NCI-H446 (cell line): Measurements from ENCODE around the gene CHKB.
A peak's percentile ranks its signal among the peaks of the same experiment; 100 is the strongest.

Experiments used
- DNase-seq, 2 experiments: peaks; one replicate each; lab custom pipeline; 2025; lab: John Stamatoyannopoulos, UW

CHKB gene

GRCh38 chr22:50573491-50574382 is 8.9 kb downstream of the CHKB start:
- DNase-seq, result no peak

- no peak for DNase-seq
Measured at GRCh38 chr22:50572965-50573364, 9.7 kb downstream of the CHKB start.

DNA sequence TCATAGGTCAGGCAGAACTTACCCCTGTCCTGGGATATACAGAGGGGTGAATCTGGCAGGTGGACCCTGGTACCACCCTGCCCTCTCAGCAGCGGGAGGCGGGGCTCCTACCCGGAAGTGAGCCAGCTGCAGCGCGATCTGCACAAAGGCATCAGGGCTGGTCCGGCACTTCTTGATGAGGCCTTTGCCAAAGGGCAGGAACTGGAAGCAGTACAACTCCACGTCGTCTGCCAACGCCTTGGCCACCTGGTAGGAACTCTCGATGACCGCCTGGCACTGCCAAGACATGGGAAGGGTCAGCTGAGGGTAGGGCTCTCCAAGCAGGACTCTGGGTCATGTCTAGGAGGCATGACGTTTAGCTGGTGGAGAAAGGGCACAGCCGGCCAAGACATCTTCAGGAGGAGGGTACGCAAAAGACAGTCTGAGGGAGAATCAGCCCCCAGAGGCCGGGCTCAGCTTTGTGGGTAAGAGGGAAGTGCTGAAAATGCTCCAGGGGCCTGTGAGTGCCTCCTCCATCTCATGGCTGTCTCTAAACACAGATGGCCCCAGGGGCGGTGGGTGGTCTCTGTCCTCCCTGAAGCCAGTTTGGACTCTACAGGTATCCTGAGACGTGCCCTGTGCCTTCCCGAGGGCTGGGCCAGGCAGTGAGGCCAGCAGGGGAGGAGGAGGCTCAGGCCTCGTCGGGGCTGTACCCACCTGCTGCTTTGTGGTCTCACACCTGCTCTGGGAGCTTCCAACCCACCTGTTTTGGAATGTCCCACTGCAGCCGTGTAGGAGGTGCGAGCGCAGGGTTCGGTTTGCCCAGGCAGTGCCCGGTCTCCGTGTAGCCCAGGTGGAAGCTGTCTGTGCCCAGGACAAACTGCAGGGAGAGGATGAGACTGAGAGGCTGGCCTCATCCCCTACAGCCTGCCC is 11.1 kb downstream of the CHKB start:
- no peak for DNase-seq

- DNase-seq, result no peak
Measured at GRCh38 chr22:50570861-50571260, 11.8 kb downstream of the CHKB start.

- DNase-seq, result no peak
Measured at GRCh38 chr22:50569896-50570535, 12.6 kb downstream of the CHKB start.

GRCh38 chr22:50569041-50569459 is 13.6 kb downstream of the CHKB start:
- no peak for DNase-seq

- DNase-seq, result no peak
Measured at GRCh38 chr22:50568626-50569025, 14.0 kb downstream of the CHKB start.

- DNase-seq, result no peak
Measured at GRCh38 chr22:50567721-50568252, 14.9 kb downstream of the CHKB start.

DNA sequence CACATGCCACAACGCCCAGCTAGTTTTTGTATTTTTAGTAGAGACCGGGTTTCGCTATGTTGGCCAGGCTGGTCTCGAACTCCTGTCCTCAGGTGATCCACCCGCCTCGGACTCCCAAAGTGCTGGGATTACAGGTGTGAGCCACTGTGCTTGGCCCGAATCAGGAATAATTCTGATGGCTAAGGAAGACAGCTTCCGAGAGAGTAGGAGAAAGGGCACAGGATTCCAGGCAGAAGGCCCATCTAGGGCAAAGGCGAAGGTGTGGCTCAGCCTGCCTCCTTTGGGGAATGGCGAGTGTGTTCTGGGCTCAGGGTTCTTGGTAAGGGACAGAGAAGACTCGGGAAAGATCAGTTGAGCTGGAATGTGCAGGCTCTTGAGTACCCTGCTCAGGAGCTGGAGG is 18.4 kb downstream of the CHKB start:
- DNase-seq, result no peak

GRCh38 chr22:50563413-50564160 is 19.1 kb downstream of the CHKB start:
- DNase-seq, result no peak

GRCh38 chr22:50562523-50563412 is 19.9 kb downstream of the CHKB start, which contains the start of gene SYCE3:
SYCE3 (minus strand) TSS chr22:50562919; CDS start chr22:50556405, 6,514 bp downstream.
- DNase-seq, result peak; percentile 88 to 96

DNA sequence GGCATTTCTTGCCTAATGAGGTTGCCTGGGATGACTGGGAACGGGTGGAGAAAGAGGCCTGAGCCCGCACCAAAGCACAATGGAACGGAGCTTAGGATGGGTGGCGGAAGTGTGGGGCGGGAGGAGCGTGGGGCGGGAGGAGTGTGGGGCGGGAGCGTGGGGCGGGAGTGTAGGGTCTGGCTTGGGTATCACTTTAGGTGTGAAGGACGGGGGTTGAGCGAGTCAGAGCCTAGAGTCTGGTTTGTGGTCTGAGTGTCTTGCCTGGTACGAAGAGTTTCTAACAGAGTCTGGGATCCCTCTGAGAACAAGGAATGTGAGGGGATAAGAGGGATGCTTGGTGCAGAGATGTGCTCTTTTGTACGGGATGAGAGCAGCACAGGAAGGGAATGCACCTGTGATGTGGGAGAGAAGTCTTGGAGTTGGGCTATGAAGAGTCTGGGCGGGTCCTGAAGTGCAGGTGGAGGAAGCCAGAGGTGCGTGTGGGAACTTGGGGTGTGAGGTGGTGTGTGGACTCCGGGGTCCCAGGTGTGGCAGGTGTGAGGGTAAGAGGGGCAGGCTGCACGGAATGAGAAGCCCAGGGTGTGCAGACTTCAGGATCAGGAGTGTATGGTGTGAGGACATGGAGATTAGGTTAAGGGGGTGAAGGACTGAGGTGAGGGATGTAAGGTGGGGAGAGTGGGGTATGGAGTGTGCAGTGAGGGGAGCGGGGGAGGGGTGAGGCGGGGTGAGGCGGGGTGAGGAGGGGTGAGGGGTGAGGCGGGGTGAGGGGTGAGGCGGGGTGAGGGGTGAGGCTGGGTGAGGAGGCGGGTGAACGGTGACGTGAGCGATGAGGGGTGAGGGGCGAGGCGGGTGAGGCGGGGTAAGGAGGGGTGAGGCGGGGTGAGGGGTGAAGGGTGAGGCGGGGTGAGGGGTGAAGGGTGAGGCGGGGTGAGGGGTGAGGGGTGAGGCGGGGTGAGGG is 21.0 kb downstream of the CHKB start:
- DNase-seq, result no peak

DNA sequence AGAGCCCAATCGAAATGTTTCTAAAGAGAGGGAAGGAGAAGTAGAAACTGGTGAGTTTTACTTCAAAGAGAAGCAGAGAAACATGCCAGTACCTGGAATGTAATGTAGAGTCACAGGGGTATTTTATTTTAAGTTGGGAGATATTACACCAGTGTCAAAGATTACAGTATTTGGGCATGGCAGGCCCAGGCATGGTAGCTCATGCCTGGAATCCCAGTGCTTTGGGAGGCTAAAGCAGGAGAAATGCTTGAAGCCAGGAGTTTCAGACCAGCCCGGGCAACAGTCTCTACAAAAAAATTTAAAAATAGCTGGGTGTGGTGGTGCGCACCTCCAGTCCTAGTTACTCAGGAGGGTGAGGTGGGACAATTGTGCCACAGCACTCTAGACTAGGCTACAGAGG is 22.6 kb downstream of the CHKB start:
- no peak for DNase-seq

- no peak for DNase-seq
Measured at GRCh38 chr22:50556703-50557102, 25.9 kb downstream of the CHKB start.

GRCh38 chr22:50553310-50553709 is 29.3 kb downstream of the CHKB start:
- no peak for DNase-seq

DNA sequence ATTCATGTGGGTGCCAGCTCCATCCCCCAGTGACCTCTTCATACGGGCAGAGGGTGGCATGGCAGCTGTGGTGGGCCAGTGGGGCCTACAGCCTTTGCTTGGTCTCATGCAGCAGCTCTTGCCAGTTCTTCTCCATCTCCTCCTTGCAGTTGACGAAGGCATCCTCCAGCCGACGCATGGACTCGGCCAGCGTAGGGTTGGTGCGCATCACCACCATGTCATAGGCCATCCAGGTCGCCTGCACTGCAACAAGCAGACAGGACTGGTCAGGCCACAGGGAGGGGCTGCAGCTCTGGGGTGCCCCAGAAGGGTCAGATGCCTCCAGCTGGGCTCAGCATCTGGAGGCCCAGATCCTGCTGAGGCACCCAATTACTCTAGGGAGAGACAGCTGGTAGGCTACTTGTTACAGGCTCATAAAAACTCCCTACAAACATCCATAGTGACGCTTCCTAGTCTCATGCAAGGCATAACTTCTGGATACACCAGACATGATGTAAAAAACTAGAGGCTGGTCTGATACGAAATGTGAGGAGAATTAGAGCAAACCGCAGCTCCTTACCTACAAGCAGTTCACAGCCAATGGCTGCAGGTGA is 31.4 kb downstream of the CHKB start:
- no peak for DNase-seq

DNA sequence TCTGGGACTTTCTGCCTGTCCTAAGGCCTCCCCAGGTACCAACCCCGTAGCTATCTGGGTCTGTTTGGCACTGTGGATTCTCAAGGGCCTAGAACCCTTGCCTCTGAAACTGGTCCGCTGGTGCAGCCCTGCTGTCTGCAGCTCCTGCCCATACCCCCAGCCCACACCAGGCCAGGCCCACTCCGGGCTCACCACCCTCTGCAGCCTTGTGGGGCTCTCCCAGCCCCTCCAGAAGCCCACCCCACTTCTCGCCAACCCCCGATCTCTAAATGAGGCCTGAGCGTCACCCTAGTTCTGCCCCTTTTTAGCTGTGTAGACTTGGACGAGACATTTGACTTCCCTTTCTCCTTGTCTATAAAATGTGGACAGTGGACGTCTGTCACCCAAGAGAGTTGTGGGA is 32.3 kb downstream of the CHKB start:
- DNase-seq, result no peak

DNA sequence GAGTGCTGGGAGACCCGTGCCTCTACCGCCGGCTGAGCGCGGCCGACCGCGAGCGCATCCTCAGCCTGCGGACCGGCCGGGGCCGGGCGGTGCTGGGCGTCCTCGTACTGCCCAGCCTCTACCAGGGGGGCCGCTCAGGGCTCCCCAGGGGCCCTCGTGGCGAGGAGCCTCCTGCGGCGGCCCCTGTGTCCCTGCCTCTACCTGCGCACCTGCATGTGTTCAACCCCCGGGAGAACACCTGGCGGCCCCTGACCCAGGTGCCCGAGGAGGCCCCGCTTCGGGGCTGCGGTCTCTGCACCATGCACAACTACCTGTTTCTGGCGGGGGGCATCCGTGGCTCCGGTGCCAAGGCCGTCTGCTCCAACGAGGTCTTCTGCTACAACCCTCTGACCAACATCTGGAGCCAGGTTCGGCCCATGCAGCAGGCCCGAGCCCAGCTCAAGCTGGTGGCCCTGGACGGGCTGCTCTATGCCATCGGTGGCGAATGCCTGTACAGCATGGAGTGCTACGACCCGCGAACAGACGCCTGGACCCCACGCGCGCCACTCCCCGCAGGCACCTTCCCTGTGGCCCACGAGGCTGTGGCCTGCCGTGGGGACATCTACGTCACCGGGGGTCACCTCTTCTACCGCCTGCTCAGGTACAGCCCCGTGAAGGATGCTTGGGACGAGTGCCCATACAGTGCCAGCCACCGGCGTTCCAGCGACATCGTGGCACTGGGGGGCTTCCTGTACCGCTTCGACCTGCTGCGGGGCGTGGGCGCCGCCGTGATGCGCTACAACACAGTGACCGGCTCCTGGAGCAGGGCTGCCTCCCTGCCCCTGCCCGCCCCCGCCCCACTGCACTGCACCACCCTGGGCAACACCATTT is 33.5 kb downstream of the CHKB start:
- DNase-seq, result no peak
